K562 (cell line): ENCODE data around the gene ZNF562. TPM values are rescaled to one million over a fixed set of nuclear protein-coding genes. Genes with fewer than 3 reads are reported as not detected.

Experiments
- ATAC-seq: fragments of 200-7000 bp; cut with Tn5 transposase; 3 replicates; pipeline ENCODE4 v1.9.1; 2020; ENCODE audit warnings: moderate library complexity
- BruUV-seq: library from RNA; stranded (reverse); fragments of 400-500 nt; replicated peaks from 2 replicates; lab custom pipeline; 2021; lab: Mats Ljungman, UMichigan
- CTCF ChIA-PET: fragments of 300-600 bp; formaldehyde crosslinking; extraction: SDS; loops from one replicate; lab custom pipeline; 2021; ENCODE audit warnings: low intra/inter-chr PET ratio; lab: Yijun Ruan, JAX
- POLR2A ChIA-PET: fragments of 300-600, 350-650 bp; sonication (Branson Sonifier 250); formaldehyde crosslinking; extraction: SDS; loops from one replicate; lab custom pipeline; 2021; ENCODE audit warnings: antibody characterized with exemption, inconsistent platforms; lab: Yijun Ruan, JAX
- DNase-seq, 4 experiments: peaks; one replicate each; pipeline versions ENCODE4 v3.0.0 to v3.0.0-alpha.2; 2011 to 2018; ENCODE audit warnings: low spot score in 3 of 4, mixed read lengths in 3 of 4; ENCODE audit errors: extremely low read depth in 1 of 4
- FAIRE-seq: peaks from 2 replicates; lab custom pipeline; 2011; peaks lifted over from hg19 to GRCh38; lab: Jason Lieb, UNC
- H2AFZ ChIP-seq: 2 replicates; pipeline ENCODE4 v1.6.0; 2011; ENCODE audit warnings: low read depth, low read length, control low read depth, inconsistent platforms
- H3K27ac ChIP-seq: fragments of 200-600 bp; 3 replicates; pipeline ENCODE4 v1.8.0; 2011; ENCODE audit warnings: low read depth, mild to moderate bottlenecking, control low read depth, inconsistent platforms, low read length, moderate library complexity, mixed read lengths; ENCODE audit errors: extremely low read depth
- H3K27me3 ChIP-seq, 2 experiments: fragments of 300-600 bp in 1 of 2; 2 replicates in 1 of 2; 3 replicates in 1 of 2; pipeline versions ENCODE4 v1.6.0 to v1.8.0; 2011; ENCODE audit warnings: inconsistent platforms in 2 of 2, low read length in 2 of 2, mild to moderate bottlenecking in 1 of 2, mixed read lengths in 1 of 2, moderate library complexity in 1 of 2; ENCODE audit not compliant: control insufficient read depth in 2 of 2, insufficient read depth in 2 of 2
- H3K36me3 ChIP-seq: fragments of 300-600 bp; 3 replicates; pipeline ENCODE4 v1.8.0; 2011; ENCODE audit warnings: mild to moderate bottlenecking, low read length, inconsistent platforms; ENCODE audit not compliant: control insufficient read depth, insufficient read depth
- H3K4me1 ChIP-seq, 2 experiments: fragments of 200-600 bp in 1 of 2; replicated peaks in 1 of 2; 2 replicates in 1 of 2; 3 replicates in 1 of 2; pipeline versions ENCODE4 v1.5.1 to v1.8.0; 2011; ENCODE audit warnings: inconsistent platforms in 2 of 2, low read length in 2 of 2, mild to moderate bottlenecking in 1 of 2, mixed read lengths in 1 of 2, moderate library complexity in 1 of 2; ENCODE audit not compliant: control insufficient read depth in 2 of 2, insufficient read depth in 2 of 2
- H3K4me2 ChIP-seq: 2 replicates; pipeline ENCODE4 v1.6.1; 2011; ENCODE audit warnings: low read length, control low read depth, inconsistent platforms, mixed read lengths; ENCODE audit not compliant: insufficient read depth
- H3K4me3 ChIP-seq: fragments of 200-600 bp; sonication (generic), shearing (Covaris generic); 2 replicates; pipeline ENCODE4 v1.5.1; 2016; ENCODE audit warnings: control low read depth, inconsistent platforms
- H3K79me2 ChIP-seq: fragments of 200-600 bp; 3 replicates; pipeline ENCODE4 v1.8.0; 2011; ENCODE audit warnings: low read length, inconsistent platforms; ENCODE audit not compliant: control insufficient read depth, insufficient read depth
- H3K9ac ChIP-seq, 2 experiments: 2 replicates each; pipeline versions ENCODE4 v1.6.0 to v1.6.1; 2011; ENCODE audit warnings: low read depth in 2 of 2, low read length in 2 of 2, control low read depth in 1 of 2, inconsistent platforms in 1 of 2, mild to moderate bottlenecking in 1 of 2, mixed read lengths in 1 of 2; ENCODE audit not compliant: insufficient read depth in 1 of 2
- H3K9me1 ChIP-seq: one replicate; pipeline ENCODE4 v1.6.0; 2011; ENCODE audit warnings: inconsistent platforms, mild to moderate bottlenecking, low read length, moderate library complexity; ENCODE audit not compliant: control insufficient read depth, insufficient read depth
- H3K9me3 ChIP-seq: replicated peaks from 2 replicates; pipeline ENCODE4 v1.5.1; 2011; ENCODE audit warnings: low read depth, low read length, inconsistent platforms; ENCODE audit not compliant: control insufficient read depth, insufficient read depth
- H4K20me1 ChIP-seq: replicated peaks from 2 replicates; pipeline ENCODE4 v1.6.1; 2011; ENCODE audit warnings: low read length, inconsistent platforms, mixed read lengths; ENCODE audit not compliant: control insufficient read depth, insufficient read depth
- ARNT ChIP-seq, 2 experiments: fragments of 450-650 bp; IDR thresholded peaks; 2 replicates each; pipeline ENCODE4 v1.6.1; 2016; ENCODE audit warnings: mild to moderate bottlenecking in 1 of 2
- ATF3 ChIP-seq, 2 experiments: fragments of 450-650 bp in 1 of 2; sonication (generic) in 1 of 2; formaldehyde crosslinking in 1 of 2; IDR thresholded peaks in 1 of 2; conservative IDR thresholded peaks in 1 of 2; 2 replicates each; pipeline versions ENCODE4 v1.6.1 to v1.8.1; 2016 to 2023; ENCODE audit warnings: mild to moderate bottlenecking in 2 of 2, moderate library complexity in 2 of 2, inconsistent platforms in 1 of 2, missing genetic modification reagents in 1 of 2
- CC2D1A ChIP-seq: fragments of 450-650 bp; IDR thresholded peaks from 2 replicates; pipeline ENCODE4 v1.6.1; 2017; ENCODE audit warnings: mild to moderate bottlenecking
- FOSL1 ChIP-seq: fragments of 200-800 bp; sonication (Bioruptor generic); conservative IDR thresholded peaks from 2 replicates; pipeline ENCODE4 v1.6.1; 2016; ENCODE audit warnings: missing genetic modification characterization, missing compliant biosample characterization
- MITF ChIP-seq: IDR thresholded peaks from 2 replicates; pipeline ENCODE4 v1.6.1; 2014; ENCODE audit warnings: antibody characterized with exemption
- NELFE ChIP-seq: IDR thresholded peaks from 2 replicates; pipeline ENCODE4 v1.6.1; 2011; ENCODE audit warnings: mild to moderate bottlenecking; ENCODE audit not compliant: insufficient read depth, insufficient read length
- PRMT5 ChIP-seq: sonication (generic); formaldehyde crosslinking; IDR thresholded peaks from 2 replicates; pipeline ENCODE4 v1.5.0; 2020; ENCODE audit warnings: missing genetic modification reagents
- RBM14 ChIP-seq: fragments of 200-400 bp; formaldehyde crosslinking; IDR thresholded peaks from 2 replicates; pipeline ENCODE4 v1.6.1; 2018; ENCODE audit warnings: low read depth, mild to moderate bottlenecking, low read length, moderate library complexity, borderline replicate concordance; ENCODE audit not compliant: insufficient read depth
- SMARCC2 ChIP-seq: fragments of 450-650 bp; IDR thresholded peaks from 2 replicates; pipeline ENCODE4 v1.6.1; 2017; ENCODE audit warnings: antibody characterized with exemption, moderate library complexity, mild to moderate bottlenecking, low read depth
- SMC3 ChIP-seq: conservative IDR thresholded peaks from 2 replicates; pipeline ENCODE4 v1.6.1; 2011; ENCODE audit warnings: low read depth, low read length, improper control_type of control experiment; ENCODE audit not compliant: insufficient read depth
- TGIF2 ChIP-seq: sonication (generic); formaldehyde crosslinking; IDR thresholded peaks from 2 replicates; pipeline ENCODE4 v1.8.1; 2022; ENCODE audit warnings: mild to moderate bottlenecking, missing genetic modification reagents, moderate library complexity
- TRIM24 ChIP-seq, 2 experiments: fragments of 450-650 bp; IDR thresholded peaks; 2 replicates each; pipeline ENCODE4 v1.6.1; 2016
- ZNF512 ChIP-seq: IDR thresholded peaks from 2 replicates; pipeline ENCODE4 v1.6.1; 2016; ENCODE audit warnings: missing genetic modification characterization, missing compliant biosample characterization
- ZNF609 ChIP-seq: sonication (generic); formaldehyde crosslinking; IDR thresholded peaks from 2 replicates; pipeline ENCODE4 v1.8.1; 2023; ENCODE audit warnings: missing genetic modification reagents, mild to moderate bottlenecking, borderline replicate concordance
- WGBS: fragments of 100-300 bp; shearing (Covaris generic); methylation state at CpG from one replicate; pipeline ENCODE4 v1.1.6; 2016; ENCODE audit warnings: low coverage, mixed read lengths; ENCODE audit not compliant: insufficient coverage; ENCODE audit errors: missing lambda C conversion rate; 5-methylcytosine and 5-hydroxymethylcytosine counted together
- in situ Hi-C: fragments of 300-500 bp; cut with MboI; formaldehyde crosslinking; loops from 4 replicates; pipeline ENCODE4 v1.15.0; 2018; ENCODE audit warnings: inconsistent platforms, mixed read lengths
- intact Hi-C: fragments of 100-400 bp; cut with micrococcal nuclease; formaldehyde crosslinking; loops from 2 replicates; pipeline ENCODE4 v1.14.2; 2022
- polyA plus RNA-seq, 8 experiments: library from polyadenylated mRNA; depleted of rRNA in 4 of 8; stranded (reverse) in 5 of 8; unstranded in 3 of 8; fragments of >200 nt; fragmentation: Nextera tagmentation in 2 of 8; fragmentation: Illumina TruSeq in 1 of 8; extraction: Ambion mirVana in 2 of 8; extraction: Trizol in 1 of 8; gene quantifications; 2 replicates each; pipeline versions ENCODE4 v1.2.1 to v1.2.3, GENCODE V29; 2011 to 2014; ENCODE audit warnings: inconsistent platforms in 1 of 8, missing spikeins in 1 of 8
- total RNA-seq, 7 experiments: library from RNA; depleted of rRNA in 6 of 7; stranded (reverse); fragments of >200 nt in 6 of 7; fragmentation: Illumina TruSeq in 2 of 7; extraction: Trizol in 2 of 7; gene quantifications; 2 replicates each; pipeline versions ENCODE4 v1.2.1 to v1.2.3, GENCODE V29; 2011 to 2021; ENCODE audit warnings: low replicate concordance in 1 of 7

ZNF562 gene
- total and polyA plus RNA-seq, 9 of the 15 experiments (the other 6 are each of a cell fraction or from before 2014, with no cell fraction given), result 11.8 to 46.9 (median 20.8) TPM

- Histone ChIP-seq H3K36me3 (no peaks in the 10 kb centered on the region), H4K20me1 (no peaks in the 10 kb centered on the region), H3K4me2 (no peak overlapping the region), H3K27ac (no peak overlapping the region), H3K9ac (no peak overlapping the region), H3K9me1 (no peaks in the 10 kb centered on the region), H3K27me3 (peaks cover 4 to 5% of the 10 kb centered on the region in 2 experiments; a peak in 3 of 5 replicates), H3K79me2 (no peaks in the 10 kb centered on the region)
- no peak for ATAC-seq
- ChIA-PET CTCF (no interaction called here), POLR2A (interaction anchor here (0.8 kb wide), 1 partner anchor 9 kb away, joined by 4 read pairs; no protein-coding TSS in a partner anchor)
- in situ Hi-C loops, result no loop called here
- TF ChIP-seq CC2D1A, result no peak
- TF ChIP-seq ZNF609 (CRISPR knock-in tag), result no peak
- TF ChIP-seq TRIM24 (IDR thresholded peaks at IDR 0.05), result peak in 1 of 2 experiments; percentile 52; a peak in 1 of 4 replicates
- no peak for TF ChIP-seq SMC3
- TF ChIP-seq NELFE, result no peak
- TF ChIP-seq MITF, result no peak
- no peak for TF ChIP-seq SMARCC2
- no peak for TF ChIP-seq TGIF2
- no peak for TF ChIP-seq PRMT5
- no peak for TF ChIP-seq ZNF512 (tag)
- TF ChIP-seq ATF3 (IDR thresholded peaks at IDR 0.05), result peak; percentile 55; the same call in 1 of the 2 replicates
- no peak for TF ChIP-seq ATF3 (CRISPR knock-in tag; conservative IDR thresholded peaks at IDR 0.05)
- no peak for TF ChIP-seq ARNT (IDR thresholded peaks at IDR 0.05)
- no peak for TF ChIP-seq RBM14
- TF ChIP-seq FOSL1, result peak; percentile 83
- TF ChIP-seq, all 486 proteins: peak for 3
- WGBS, result 0% methylated on average over 3 of the region's 3 CpGs
- no peak for FAIRE-seq
- DNase-seq, result no peak
- H3K4me3 ChIP-seq, result no peak overlapping the region
- intact Hi-C loops, result no loop called here
- BruUV-seq, result no TSS peak
- H3K4me1 ChIP-seq, result no peaks in the 10 kb centered on the region
- H2AFZ ChIP-seq, result no peak overlapping the region
- no peaks in the 10 kb centered on the region for H3K9me3 ChIP-seq
Observed at GRCh38 chr19:9597027-9597426, 77.9 kb downstream of the ZNF562 start.
